Epidermal melanocyte (primary cell): Measurements from ENCODE around the gene GNA12.

Source experiments
- DNase-seq: peaks from one replicate; pipeline ENCODE4 v3.0.0; 2011; ENCODE audit warnings: low spot score; ENCODE audit not compliant: insufficient read length

The GNA12 gene

GRCh38 chr7:2838873-2839578 is 5.1 kb downstream of the GNA12 start:
- DNase-seq: no peak

- no peak for DNase-seq
These were observed 5.7 kb downstream of the GNA12 start for GRCh38 chr7:2838451-2838850.

GRCh38 chr7:2837496-2837895 is 6.6 kb downstream of the GNA12 start:
- DNase-seq: no peak

- DNase-seq: no peak
These were observed 9.2 kb downstream of the GNA12 start for GRCh38 chr7:2834748-2835441.

GRCh38 chr7:2833083-2833910 is 10.8 kb downstream of the GNA12 start:
- no peak for DNase-seq

GRCh38 chr7:2832461-2832860 is 11.6 kb downstream of the GNA12 start:
- DNase-seq: no peak

- no peak for DNase-seq
These were observed 13.3 kb downstream of the GNA12 start for GRCh38 chr7:2830609-2831376.

GRCh38 chr7:2829040-2829439 is 15.1 kb downstream of the GNA12 start:
- DNase-seq: no peak

- no peak for DNase-seq
These were observed 17.3 kb downstream of the GNA12 start for GRCh38 chr7:2826771-2827170.

GRCh38 chr7:2825559-2826227 is 18.4 kb downstream of the GNA12 start:
- DNase-seq: no peak

- no peak for DNase-seq
These were observed 19.2 kb downstream of the GNA12 start for GRCh38 chr7:2824678-2825461.

- DNase-seq: no peak
These were observed 20.0 kb downstream of the GNA12 start for GRCh38 chr7:2824026-2824677.

- DNase-seq: no peak
These were observed 21.0 kb downstream of the GNA12 start for GRCh38 chr7:2823130-2823529.

GRCh38 chr7:2821842-2822507 is 22.1 kb downstream of the GNA12 start:
- peak; percentile 29 for DNase-seq

- DNase-seq: no peak
These were observed 22.8 kb downstream of the GNA12 start for GRCh38 chr7:2821161-2821841.

- no peak for DNase-seq
These were observed 23.6 kb downstream of the GNA12 start for GRCh38 chr7:2820508-2820934.

GRCh38 chr7:2819954-2820397 is 24.1 kb downstream of the GNA12 start:
- DNase-seq: no peak
